ENCODE results near the gene TSEN2. TPM values are rescaled to one million over a fixed set of nuclear protein-coding genes. Genes with fewer than 3 reads are reported as not detected.
A peak's percentile ranks its signal among the peaks of the same experiment; 100 is the strongest.

Gene TSEN2
- total RNA-seq, 1 donor from 2014 or later, result 11.4 TPM

- no peaks in the 10 kb centered on the region for H3K36me3 ChIP-seq (ENCODE audit: control insufficient read depth, insufficient read depth, low read length)
- TF ChIP-seq CTCF (IDR thresholded peaks at IDR 0.05; ENCODE audit: insufficient read depth, low read length, poor library complexity, severe bottlenecking), result no peak
- no peak for DNase-seq (ENCODE audit: low read depth)
Observed at GRCh38 chr3:12556314-12556689, 72.0 kb downstream of the TSEN2 start.

GRCh38 chr3:12556690-12557472 lies 72.6 kb downstream of the TSEN2 start, which contains the start of gene MKRN2:
Gene MKRN2 (plus strand): TSS chr3:12557087. CDS start chr3:12557151, 64 bp downstream.
- H3K4me3 ChIP-seq (ENCODE audit: low read depth, low read length), result peak within 1 kb of the TSS; percentile 96
- DNase-seq (ENCODE audit: low read depth), result peak; percentile 37
- TF ChIP-seq CTCF (IDR thresholded peaks at IDR 0.05; ENCODE audit: insufficient read depth, low read length, poor library complexity, severe bottlenecking), result no peak
- no peaks in the 10 kb centered on the region for H3K27me3 ChIP-seq (ENCODE audit: control insufficient read depth, insufficient read depth, low read length)
- H3K36me3 ChIP-seq (ENCODE audit: control insufficient read depth, insufficient read depth, low read length), result no peaks in the 10 kb centered on the region

More at GRCh38 chr3:12556314-12556689, 72.0 kb downstream of the TSEN2 start:
- Histone ChIP-seq H3K4me3 (ENCODE audit: low read depth, low read length) (peak overlapping the region; percentile 96), H3K27me3 (ENCODE audit: control insufficient read depth, insufficient read depth, low read length) (no peaks in the 10 kb centered on the region)

- Histone ChIP-seq H3K27me3 (ENCODE audit: control insufficient read depth, insufficient read depth, low read length) (no peaks in the 10 kb centered on the region), H3K4me3 (ENCODE audit: low read depth, low read length) (peak overlapping the region; percentile 96), H3K36me3 (ENCODE audit: control insufficient read depth, insufficient read depth, low read length) (no peaks in the 10 kb centered on the region)
- no peak for DNase-seq (ENCODE audit: low read depth)
- TF ChIP-seq CTCF (IDR thresholded peaks at IDR 0.05; ENCODE audit: insufficient read depth, low read length, poor library complexity, severe bottlenecking), result no peak
Observed at GRCh38 chr3:12557473-12558100, 73.3 kb downstream of the TSEN2 start.

GRCh38 chr3:12558706-12559105 lies 74.4 kb downstream of the TSEN2 start:
- no peak for DNase-seq (ENCODE audit: low read depth)
- no peaks in the 10 kb centered on the region for H3K36me3 ChIP-seq (ENCODE audit: control insufficient read depth, insufficient read depth, low read length)
- no peak for TF ChIP-seq CTCF (IDR thresholded peaks at IDR 0.05; ENCODE audit: insufficient read depth, low read length, poor library complexity, severe bottlenecking)
- no peaks in the 10 kb centered on the region for H3K27me3 ChIP-seq (ENCODE audit: control insufficient read depth, insufficient read depth, low read length)
- H3K4me3 ChIP-seq (ENCODE audit: low read depth, low read length), result no peak overlapping the region

GRCh38 chr3:12559520-12559919 lies 75.2 kb downstream of the TSEN2 start:
- DNase-seq (ENCODE audit: low read depth), result no peak
- Histone ChIP-seq H3K27me3 (ENCODE audit: control insufficient read depth, insufficient read depth, low read length) (no peaks in the 10 kb centered on the region), H3K4me3 (ENCODE audit: low read depth, low read length) (no peak overlapping the region), H3K36me3 (ENCODE audit: control insufficient read depth, insufficient read depth, low read length) (no peaks in the 10 kb centered on the region)
- no peak for TF ChIP-seq CTCF (IDR thresholded peaks at IDR 0.05; ENCODE audit: insufficient read depth, low read length, poor library complexity, severe bottlenecking)

Measured in kidney epithelial cell (primary cell).